OCI-LY3 (cell line): ENCODE measurements around the gene TCEAL5.
"Not testable (repeated sequence)": the region's sequence is repeated elsewhere in the genome, so short reads cannot be mapped to it uniquely, and the experiment has no call there.

Source experiments
- H2AFZ ChIP-seq: fragments of 200-600, 300-600 bp; shearing (Covaris generic); 2 replicates; pipeline ENCODE4 v1.6.0; 2014; ENCODE audit warnings: antibody characterized with exemption, low read depth, low read length
- H3K27ac ChIP-seq: fragments of 200-600, 300-600 bp; sonication (generic); 2 replicates; pipeline ENCODE4 v1.5.1; 2014; ENCODE audit warnings: mild to moderate bottlenecking, low read length, moderate library complexity, mixed read lengths
- H3K27me3 ChIP-seq: fragments of 200-600, 300-600 bp; sonication (generic); 2 replicates; pipeline ENCODE4 v1.6.1; 2014; ENCODE audit warnings: low read depth, low read length, mixed read lengths
- H3K36me3 ChIP-seq: fragments of 200-600, 300-600 bp; sonication (generic); replicated peaks from 2 replicates; pipeline ENCODE3; 2014; ENCODE audit warnings: low read depth, low read length, mixed read lengths
- H3K4me1 ChIP-seq: fragments of 300-600, 200-600 bp; sonication (generic); 2 replicates; pipeline ENCODE4 v1.6.1; 2014; ENCODE audit warnings: low read length, mixed read lengths
- H3K4me2 ChIP-seq: fragments of 200-600, 300-600 bp; sonication (generic); 2 replicates; pipeline ENCODE4 v1.6.1; 2014; ENCODE audit warnings: low read length, mixed read lengths
- H3K4me3 ChIP-seq: fragments of 300-600, 200-600 bp; sonication (generic); 2 replicates; pipeline ENCODE4 v1.5.1; 2014; ENCODE audit warnings: antibody characterized with exemption, mild to moderate bottlenecking, low read length, moderate library complexity
- H3K79me2 ChIP-seq: fragments of 300-600, 200-600 bp; shearing (Covaris generic); 2 replicates; pipeline ENCODE4 v1.6.1; 2014; ENCODE audit warnings: mild to moderate bottlenecking, low read length, mixed read lengths
- H3K9ac ChIP-seq: fragments of 300-600, 200-600 bp; shearing (Covaris generic); 2 replicates; pipeline ENCODE4 v1.6.0; 2014; ENCODE audit warnings: mild to moderate bottlenecking, low read length, moderate library complexity
- H3K9me3 ChIP-seq: fragments of 200-600, 300-600 bp; shearing (Covaris generic); 2 replicates; pipeline ENCODE4 v1.6.1; 2014; ENCODE audit warnings: low read length, mixed read lengths; ENCODE audit not compliant: insufficient read depth
- H4K20me1 ChIP-seq: fragments of 200-600, 300-600 bp; sonication (generic); 2 replicates; pipeline ENCODE4 v1.6.1; 2016; ENCODE audit warnings: low read length, mixed read lengths; ENCODE audit not compliant: insufficient read depth
- EZH2phosphoT487 ChIP-seq: fragments of 200-600 bp; shearing (Covaris generic); IDR thresholded peaks from 2 replicates; pipeline ENCODE4 v1.6.1; 2018; ENCODE audit warnings: antibody characterized with exemption, mixed run types, low read depth
- TF ChIP-seq, protein P1 (sequence below): fragments of 200-600, 300-600 bp; sonication (generic); IDR thresholded peaks from 2 replicates; pipeline ENCODE4 v1.5.1; 2014; ENCODE audit warnings: antibody characterized with exemption, low read length, low read depth

The TCEAL5 gene, protein sequence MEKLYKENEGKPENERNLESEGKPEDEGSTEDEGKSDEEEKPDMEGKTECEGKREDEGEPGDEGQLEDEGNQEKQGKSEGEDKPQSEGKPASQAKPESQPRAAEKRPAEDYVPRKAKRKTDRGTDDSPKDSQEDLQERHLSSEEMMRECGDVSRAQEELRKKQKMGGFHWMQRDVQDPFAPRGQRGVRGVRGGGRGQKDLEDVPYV

GRCh38 chrX:103276581-103277002 lies at the start of gene TCEAL5:
TSS of gene TCEAL5 (minus strand) at chrX:103276750. CDS start at chrX:103274563, 2,187 bp downstream.
- Histone ChIP-seq H3K27me3 (no peaks in the 10 kb centered on the region), H3K9me3 (no peaks in the 10 kb centered on the region), H3K4me2 (no peak within 1 kb of the TSS), H3K79me2 (no peaks in the 10 kb centered on the region), H3K4me1 (no peaks in the 10 kb centered on the region), H2AFZ (no peak within 1 kb of the TSS), H4K20me1 (no peaks in the 10 kb centered on the region), H3K36me3 (no peaks in the 10 kb centered on the region), H3K9ac (no peak within 1 kb of the TSS), H3K27ac (no peak within 1 kb of the TSS), H3K4me3 (no peak within 1 kb of the TSS)
- TF ChIP-seq, protein P1, sequence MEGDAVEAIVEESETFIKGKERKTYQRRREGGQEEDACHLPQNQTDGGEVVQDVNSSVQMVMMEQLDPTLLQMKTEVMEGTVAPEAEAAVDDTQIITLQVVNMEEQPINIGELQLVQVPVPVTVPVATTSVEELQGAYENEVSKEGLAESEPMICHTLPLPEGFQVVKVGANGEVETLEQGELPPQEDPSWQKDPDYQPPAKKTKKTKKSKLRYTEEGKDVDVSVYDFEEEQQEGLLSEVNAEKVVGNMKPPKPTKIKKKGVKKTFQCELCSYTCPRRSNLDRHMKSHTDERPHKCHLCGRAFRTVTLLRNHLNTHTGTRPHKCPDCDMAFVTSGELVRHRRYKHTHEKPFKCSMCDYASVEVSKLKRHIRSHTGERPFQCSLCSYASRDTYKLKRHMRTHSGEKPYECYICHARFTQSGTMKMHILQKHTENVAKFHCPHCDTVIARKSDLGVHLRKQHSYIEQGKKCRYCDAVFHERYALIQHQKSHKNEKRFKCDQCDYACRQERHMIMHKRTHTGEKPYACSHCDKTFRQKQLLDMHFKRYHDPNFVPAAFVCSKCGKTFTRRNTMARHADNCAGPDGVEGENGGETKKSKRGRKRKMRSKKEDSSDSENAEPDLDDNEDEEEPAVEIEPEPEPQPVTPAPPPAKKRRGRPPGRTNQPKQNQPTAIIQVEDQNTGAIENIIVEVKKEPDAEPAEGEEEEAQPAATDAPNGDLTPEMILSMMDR, result no peak
- no peak for TF ChIP-seq EZH2phosphoT487

DNA sequence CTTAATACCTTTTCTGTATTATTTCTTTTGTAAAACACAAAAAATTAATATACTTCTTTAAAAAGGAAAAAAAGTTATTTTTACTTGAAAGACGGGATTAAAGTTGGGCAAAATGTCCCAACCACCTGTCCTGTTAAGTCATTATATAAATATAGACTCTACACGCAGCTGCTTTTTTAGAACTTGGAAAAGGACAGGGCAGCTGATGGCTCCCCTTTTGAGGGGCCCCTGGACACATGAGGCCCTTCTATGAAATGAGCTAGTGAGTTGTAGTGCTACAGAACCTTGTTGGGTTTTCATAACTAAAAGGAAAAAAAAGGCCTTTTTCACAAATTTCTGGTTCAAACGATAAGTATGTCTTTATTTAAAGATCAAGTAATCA lies 34.8 kb upstream of the TCEAL5 start:
- TF ChIP-seq, protein P1, result no peak
- H3K36me3 ChIP-seq, result no peaks in the 10 kb centered on the region
- no peaks in the 10 kb centered on the region for H3K9me3 ChIP-seq
- H4K20me1 ChIP-seq, result no peaks in the 10 kb centered on the region
- H3K79me2 ChIP-seq, result no peaks in the 10 kb centered on the region
- H3K27me3 ChIP-seq, result no peaks in the 10 kb centered on the region
- no peaks in the 10 kb centered on the region for H3K4me1 ChIP-seq
- peak overlapping the region; percentile 87 for H3K4me2 ChIP-seq
- H3K27ac ChIP-seq, result no peak overlapping the region
- H3K4me3 ChIP-seq, result peak overlapping the region; percentile 96
- H2AFZ ChIP-seq, result peak overlapping the region; percentile 100
- peak overlapping the region; percentile 60 for H3K9ac ChIP-seq

- TF ChIP-seq, protein P1, result no peak
- no peak for TF ChIP-seq EZH2phosphoT487
- Histone ChIP-seq H3K36me3 (no peaks in the 10 kb centered on the region), H3K27ac (no peak within 1 kb of the TSS), H4K20me1 (no peaks in the 10 kb centered on the region), H3K4me1 (no peaks in the 10 kb centered on the region), H3K4me2 (peak within 1 kb of the TSS; percentile 87), H2AFZ (peak within 1 kb of the TSS; percentile 100), H3K4me3 (peak within 1 kb of the TSS; percentile 96), H3K9me3 (no peaks in the 10 kb centered on the region), H3K9ac (peak within 1 kb of the TSS; percentile 60), H3K27me3 (no peaks in the 10 kb centered on the region), H3K79me2 (no peaks in the 10 kb centered on the region)
These were observed 34.2 kb upstream of the TCEAL5 start, which contains the start of gene BEX2 for GRCh38 chrX:103310555-103311398. TSS of gene BEX2 (minus strand) at chrX:103310990. CDS start at chrX:103309976, 1,014 bp downstream.

DNA sequence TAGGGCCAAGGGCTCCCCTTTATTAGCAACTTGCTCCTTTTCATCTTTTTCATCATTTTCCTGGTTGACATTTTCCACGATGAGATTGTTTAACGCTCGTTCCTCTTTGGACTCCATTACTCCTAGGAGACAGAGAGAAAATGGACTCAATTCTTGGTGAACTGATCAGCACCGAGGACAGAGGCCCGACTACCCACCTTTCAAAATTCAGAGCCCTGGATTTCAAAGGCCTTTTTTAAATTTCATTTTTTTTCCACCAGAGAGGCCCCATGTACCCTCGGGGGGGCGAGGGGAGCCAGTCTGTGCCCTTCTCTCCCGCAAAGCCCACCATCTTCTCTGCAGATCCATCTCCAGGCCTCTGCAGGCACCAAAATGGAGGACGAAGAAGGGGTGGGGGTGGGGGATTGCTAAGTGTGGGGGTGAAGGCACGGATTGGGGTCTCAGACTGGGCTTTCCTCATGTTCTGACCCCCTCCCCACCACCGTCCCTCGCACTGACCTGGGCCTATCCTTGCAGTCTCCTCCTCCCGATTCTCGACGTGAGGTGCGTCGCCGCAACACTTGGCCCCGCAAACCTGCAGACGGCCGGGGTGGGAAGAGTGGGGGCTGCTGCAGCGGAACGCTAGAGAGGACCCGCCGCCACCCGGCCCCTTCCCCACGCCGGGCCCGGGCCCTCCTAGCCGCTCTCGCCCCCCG lies 33.5 kb upstream of the TCEAL5 start:
- TF ChIP-seq, protein P1, result no peak
- no peak for TF ChIP-seq EZH2phosphoT487
- Histone ChIP-seq H4K20me1 (no peaks in the 10 kb centered on the region), H3K4me1 (peaks cover 2% of the 10 kb centered on the region), H2AFZ (peak overlapping the region; percentile 100; the same call in 1 of the 2 replicates), H3K9ac (peak overlapping the region; percentile 60), H3K4me2 (peak overlapping the region; percentile 87), H3K79me2 (no peaks in the 10 kb centered on the region), H3K27me3 (no peaks in the 10 kb centered on the region), H3K4me3 (peak overlapping the region; percentile 96), H3K9me3 (no peaks in the 10 kb centered on the region), H3K27ac (no peak overlapping the region), H3K36me3 (no peaks in the 10 kb centered on the region)

DNA sequence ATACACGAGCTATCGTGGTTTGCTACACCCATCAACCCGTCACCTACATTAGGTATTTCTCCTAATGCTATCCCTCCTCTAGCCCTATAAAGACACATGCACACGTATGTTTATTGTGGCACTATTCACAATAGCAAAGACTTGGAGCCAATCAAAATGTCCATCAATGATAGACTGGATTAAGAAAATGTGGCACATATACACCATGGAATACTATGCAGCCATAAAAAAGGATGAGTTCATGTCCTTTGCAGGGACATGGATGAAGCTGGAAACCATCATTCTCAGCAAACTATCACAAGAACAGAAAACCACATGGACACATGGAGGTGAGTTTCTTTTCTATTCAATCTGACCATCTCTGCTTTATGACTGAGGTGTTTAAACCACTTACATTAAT lies 29.1 kb upstream of the TCEAL5 start:
- H3K4me1 ChIP-seq, H3K4me3 ChIP-seq, H3K36me3 ChIP-seq, H3K27ac ChIP-seq, H3K9ac ChIP-seq, H4K20me1 ChIP-seq, H3K9me3 ChIP-seq, H3K79me2 ChIP-seq, H3K27me3 ChIP-seq, H2AFZ ChIP-seq, H3K4me2 ChIP-seq: not testable (repeated sequence)
